Lower leg skin (tissue), 4 donors: ENCODE data around the gene EHBP1. TPM values are rescaled to one million over a fixed set of nuclear protein-coding genes. Genes with fewer than 3 reads are reported as not detected.

ENCODE experiments used
- DNase-seq, 2 donors: peaks; one replicate each; pipeline ENCODE4 v3.0.0-alpha.2; 2019; ENCODE audit warnings: low spot score in 2 of 2
- H3K4me3 ChIP-seq: fragments of 200-600 bp; sonication (generic); 2 replicates; pipeline ENCODE4 v1.5.1; 2017; ENCODE audit warnings: mild to moderate bottlenecking, low read depth; ENCODE audit not compliant: poor library complexity, severe bottlenecking
- CTCF ChIP-seq, 3 donors: fragments of 450-650 bp; IDR thresholded peaks; one replicate each; pipeline ENCODE4 v1.5.1; 2016; ENCODE audit warnings: antibody characterized with exemption in 3 of 3, mild to moderate bottlenecking in 3 of 3, moderate library complexity in 2 of 3
- POLR2A ChIP-seq, 2 donors: fragments of 450-650 bp; IDR thresholded peaks; one replicate each; pipeline ENCODE4 v1.6.1; 2016 to 2017; ENCODE audit warnings: antibody characterized with exemption in 2 of 2, mild to moderate bottlenecking in 1 of 2, moderate library complexity in 1 of 2
- WGBS, 2 donors: methylation state at CpG; one replicate each; pipeline ENCODE4 v1.1.5; 2018; 5-methylcytosine and 5-hydroxymethylcytosine counted together
- intact Hi-C: fragments of 100-400 bp; cut with DNase I; formaldehyde crosslinking; loops from one replicate; pipeline ENCODE4 v1.15.0; 2023; ENCODE audit warnings: low total_unique reads
- total RNA-seq, 4 donors: library from RNA; depleted of rRNA; stranded (reverse); fragments of >200 nt; gene quantifications; one replicate each; pipeline ENCODE4 v1.1.0, GENCODE V29; 2016

Gene EHBP1
- total RNA-seq, 4 donors from 2014 or later, result 33.8 to 67.8 (median 51.2) TPM

DNA sequence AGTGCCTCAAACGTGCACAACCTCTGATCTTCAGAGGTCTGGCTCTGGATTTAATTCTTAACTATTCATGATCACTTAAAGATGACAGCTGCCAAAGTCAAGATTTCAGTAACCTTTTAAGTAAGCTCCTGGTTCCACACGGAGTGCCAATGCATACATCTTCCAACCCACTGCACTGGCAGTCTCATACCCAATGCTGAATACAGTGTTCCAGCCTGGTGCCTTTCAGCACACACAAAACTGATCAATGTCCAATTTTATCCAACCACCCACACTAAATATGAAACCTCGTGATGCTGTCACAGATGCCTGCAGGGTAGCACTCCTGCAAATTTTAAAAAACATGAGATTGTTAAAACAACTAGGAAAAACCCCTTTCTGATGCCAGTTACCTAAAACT, 84.0 kb downstream of the EHBP1 start:
- no peak overlapping the region for H3K4me3 ChIP-seq
- TF ChIP-seq POLR2A (IDR thresholded peaks at IDR 0.05) (no peak), CTCF (IDR thresholded peaks at IDR 0.05) (no peak)
- no peak for DNase-seq
- WGBS, 2 donors, result 23 to 39% methylated on average over 3 of the region's 3 CpGs
- intact Hi-C loops, result no loop called here

DNA sequence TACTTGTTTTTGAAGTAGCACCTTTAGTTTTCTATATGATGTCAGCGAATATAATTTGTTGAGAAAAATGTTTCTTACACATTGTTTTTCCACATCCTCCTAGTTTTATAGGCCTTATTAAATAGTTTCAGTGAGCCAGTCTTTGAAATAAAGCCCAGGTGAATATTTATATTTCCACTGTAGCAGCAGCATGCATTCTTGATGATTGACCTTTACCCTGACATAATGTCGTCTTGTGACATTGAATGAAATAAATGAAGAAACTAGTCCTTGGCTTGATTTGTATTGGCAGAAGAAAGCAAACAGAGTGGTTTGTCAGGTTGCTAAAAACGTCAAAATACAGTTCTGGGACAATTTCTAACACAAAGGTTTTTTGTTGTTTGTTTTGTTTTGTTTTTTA, 84.4 kb downstream of the EHBP1 start:
- intact Hi-C loops, result no loop called here
- 40 to 41% methylated on average over 3 of the region's 3 CpGs for WGBS, 2 donors
- no peak for DNase-seq
- TF ChIP-seq CTCF (IDR thresholded peaks at IDR 0.05) (no peak), POLR2A (IDR thresholded peaks at IDR 0.05) (no peak)
- H3K4me3 ChIP-seq, result no peak overlapping the region

- H3K4me3 ChIP-seq, result no peak overlapping the region
- WGBS, 2 donors, result 69 to 78% methylated on average over 2 of the region's 2 CpGs
- no peak for DNase-seq
- intact Hi-C loops, result no loop called here
- TF ChIP-seq CTCF (IDR thresholded peaks at IDR 0.05), result no peak
- no peak for TF ChIP-seq POLR2A (IDR thresholded peaks at IDR 0.05)
Observed at GRCh38 chr2:62792408-62792807, 86.9 kb downstream of the EHBP1 start.

DNA sequence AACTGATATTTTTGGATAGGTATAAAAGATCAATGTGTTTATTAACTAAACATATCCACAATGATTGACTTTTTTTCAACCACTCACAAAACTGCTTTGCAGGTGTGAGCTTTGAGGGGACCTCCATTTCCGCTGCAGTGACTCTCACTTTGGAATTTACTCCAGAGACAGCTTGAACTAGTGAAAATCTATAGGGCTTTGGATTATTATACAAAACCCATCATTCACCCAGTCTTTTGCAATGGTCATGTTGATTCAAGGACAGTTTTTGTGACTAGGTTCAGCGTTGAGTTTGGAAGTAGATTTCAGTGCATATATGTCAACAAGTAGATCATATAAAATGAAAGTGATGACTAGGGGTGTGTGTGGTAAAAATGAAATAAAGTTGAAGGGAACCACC, 87.7 kb downstream of the EHBP1 start:
- TF ChIP-seq POLR2A (IDR thresholded peaks at IDR 0.05) (no peak), CTCF (IDR thresholded peaks at IDR 0.05) (no peak)
- WGBS, 2 donors, result 92 to 95% methylated on average over 2 of the region's 2 CpGs
- no peak for DNase-seq
- intact Hi-C loops, result no loop called here
- no peak overlapping the region for H3K4me3 ChIP-seq

- WGBS, 2 donors, result 26 to 35% methylated on average over 2 of the region's 2 CpGs
- H3K4me3 ChIP-seq, result no peak overlapping the region
- intact Hi-C loops, result no loop called here
- no peak for DNase-seq
- TF ChIP-seq CTCF (IDR thresholded peaks at IDR 0.05), result no peak
- TF ChIP-seq POLR2A (IDR thresholded peaks at IDR 0.05), result no peak
Observed at GRCh38 chr2:62794791-62795190, 89.3 kb downstream of the EHBP1 start.

DNA sequence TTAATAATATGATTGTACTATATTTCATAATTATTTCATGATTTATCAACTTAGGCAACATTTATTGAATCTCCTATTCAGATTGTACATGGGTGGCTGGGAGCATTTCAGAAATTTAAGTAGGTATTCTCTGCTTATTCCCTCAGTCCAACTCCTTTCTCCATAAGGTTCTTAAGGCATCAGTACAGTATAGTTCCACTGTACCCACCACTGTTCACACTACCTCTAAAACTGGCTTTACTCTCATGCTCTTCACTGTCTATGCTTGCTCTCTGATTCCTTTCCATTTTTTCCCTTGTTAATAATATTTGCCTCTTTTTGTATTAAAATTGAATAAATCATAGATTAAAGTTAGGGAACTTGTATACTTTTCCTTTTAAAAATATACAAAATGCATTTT, 89.8 kb downstream of the EHBP1 start:
- no peak for DNase-seq
- intact Hi-C loops, result no loop called here
- no peak overlapping the region for H3K4me3 ChIP-seq
- TF ChIP-seq CTCF (IDR thresholded peaks at IDR 0.05) (no peak), POLR2A (IDR thresholded peaks at IDR 0.05) (no peak)
